H1 (cell line): ENCODE results near the gene CYP4F11.

Source experiments
- EZH2 ChIP-seq: fragments of 200-600 bp; sonication (generic); IDR thresholded peaks from 2 replicates; pipeline ENCODE4 v1.7.1; 2012; ENCODE audit warnings: low read depth, mild to moderate bottlenecking, moderate library complexity, low read length, inconsistent platforms; ENCODE audit not compliant: severe bottlenecking
- HDAC6 ChIP-seq: IDR thresholded peaks from one replicate; pipeline ENCODE4 v1.7.1; 2012; ENCODE audit warnings: low read depth, mild to moderate bottlenecking, inconsistent platforms, low read length, moderate library complexity
- KDM4A ChIP-seq: IDR thresholded peaks from one replicate; pipeline ENCODE4 v1.7.1; 2012; ENCODE audit warnings: low read depth, mild to moderate bottlenecking, moderate library complexity, low read length, inconsistent platforms; ENCODE audit not compliant: severe bottlenecking
- SIN3A ChIP-seq, 2 experiments: IDR thresholded peaks in 1 of 2; conservative IDR thresholded peaks in 1 of 2; 2 replicates each; pipeline ENCODE4 v1.6.1; 2011 to 2012; ENCODE audit warnings: low read length in 2 of 2, improper control_type of control experiment in 1 of 2, low read depth in 1 of 2, mild to moderate bottlenecking in 1 of 2
- SRF ChIP-seq: IDR thresholded peaks from 2 replicates; pipeline ENCODE4 v1.6.1; 2011; ENCODE audit warnings: mild to moderate bottlenecking, low read depth, low read length, moderate library complexity
- TF ChIP-seq, protein P1 (sequence below), 3 experiments: IDR thresholded peaks; 1 replicate in 2 of 3; 2 replicates in 1 of 3; pipeline versions ENCODE4 v1.5.1 to v1.6.1; 2011; ENCODE audit warnings: low read length in 3 of 3, mild to moderate bottlenecking in 3 of 3, inconsistent platforms in 2 of 3, low read depth in 1 of 3, moderate library complexity in 1 of 3; ENCODE audit not compliant: insufficient read depth in 1 of 3; ENCODE audit errors: control extremely low read depth in 1 of 3

DNA sequence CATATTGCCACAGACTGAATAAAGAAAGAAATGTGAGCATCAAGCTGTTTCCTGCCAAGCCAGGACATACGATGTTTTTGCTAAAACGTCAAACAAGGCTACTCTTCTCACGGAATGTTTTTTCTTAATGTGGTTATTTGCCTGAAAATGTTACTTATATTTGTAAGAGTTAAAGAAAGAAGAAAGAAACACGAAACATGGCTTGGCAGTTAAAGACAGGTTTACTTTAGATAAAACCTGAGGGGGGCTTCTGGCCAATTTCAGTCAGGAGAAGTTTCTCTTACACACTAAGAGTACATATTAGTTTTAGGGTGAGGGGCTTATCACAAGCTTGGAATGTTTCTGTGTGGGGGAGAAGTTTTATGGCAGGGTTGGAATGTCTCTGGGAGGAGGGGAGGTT lies 10.1 kb upstream of the CYP4F11 start:
- TF ChIP-seq HDAC6 (no peak), EZH2 (no peak), KDM4A (no peak), SIN3A (conservative IDR thresholded peaks at IDR 0.05 in 1 of 2, IDR thresholded peaks at IDR 0.05 in 1 of 2; ENCODE audit: low read depth in 1 of 2, low read length in 2 of 2) (no peak), SRF (no peak)
- TF ChIP-seq, protein P1, sequence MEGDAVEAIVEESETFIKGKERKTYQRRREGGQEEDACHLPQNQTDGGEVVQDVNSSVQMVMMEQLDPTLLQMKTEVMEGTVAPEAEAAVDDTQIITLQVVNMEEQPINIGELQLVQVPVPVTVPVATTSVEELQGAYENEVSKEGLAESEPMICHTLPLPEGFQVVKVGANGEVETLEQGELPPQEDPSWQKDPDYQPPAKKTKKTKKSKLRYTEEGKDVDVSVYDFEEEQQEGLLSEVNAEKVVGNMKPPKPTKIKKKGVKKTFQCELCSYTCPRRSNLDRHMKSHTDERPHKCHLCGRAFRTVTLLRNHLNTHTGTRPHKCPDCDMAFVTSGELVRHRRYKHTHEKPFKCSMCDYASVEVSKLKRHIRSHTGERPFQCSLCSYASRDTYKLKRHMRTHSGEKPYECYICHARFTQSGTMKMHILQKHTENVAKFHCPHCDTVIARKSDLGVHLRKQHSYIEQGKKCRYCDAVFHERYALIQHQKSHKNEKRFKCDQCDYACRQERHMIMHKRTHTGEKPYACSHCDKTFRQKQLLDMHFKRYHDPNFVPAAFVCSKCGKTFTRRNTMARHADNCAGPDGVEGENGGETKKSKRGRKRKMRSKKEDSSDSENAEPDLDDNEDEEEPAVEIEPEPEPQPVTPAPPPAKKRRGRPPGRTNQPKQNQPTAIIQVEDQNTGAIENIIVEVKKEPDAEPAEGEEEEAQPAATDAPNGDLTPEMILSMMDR (IDR thresholded peaks at IDR 0.05; ENCODE audit: control extremely low read depth in 1 of 3, insufficient read depth in 1 of 3, low read depth in 1 of 3, low read length in 3 of 3) = no peak
